Vagina (tissue), 2 donors: Measurements from ENCODE around the gene P2RX7.

Experiments
- POLR2A ChIP-seq, 2 donors: fragments of 450-650 bp; IDR thresholded peaks; one replicate each; pipeline ENCODE4 v1.6.1; 2017; ENCODE audit warnings: antibody characterized with exemption in 2 of 2, mild to moderate bottlenecking in 2 of 2, moderate library complexity in 2 of 2
- POLR2AphosphoS5 ChIP-seq, 2 donors: sonication (generic); formaldehyde crosslinking; IDR thresholded peaks; one replicate each; pipeline ENCODE4 v1.9.0; 2017; ENCODE audit warnings: antibody characterized with exemption in 2 of 2, mild to moderate bottlenecking in 2 of 2, low read depth in 1 of 2; ENCODE audit not compliant: insufficient read depth in 1 of 2
- TF ChIP-seq, protein P1 (sequence below), 3 experiments: fragments of 450-650 bp in 2 of 3; fragments of 200-600 bp in 1 of 3; sonication (generic) in 1 of 3; IDR thresholded peaks; one replicate each; pipeline ENCODE4 v1.5.1; 2017 to 2019; ENCODE audit warnings: antibody characterized with exemption in 3 of 3, mild to moderate bottlenecking in 2 of 3, moderate library complexity in 2 of 3

- TF ChIP-seq, protein P1, sequence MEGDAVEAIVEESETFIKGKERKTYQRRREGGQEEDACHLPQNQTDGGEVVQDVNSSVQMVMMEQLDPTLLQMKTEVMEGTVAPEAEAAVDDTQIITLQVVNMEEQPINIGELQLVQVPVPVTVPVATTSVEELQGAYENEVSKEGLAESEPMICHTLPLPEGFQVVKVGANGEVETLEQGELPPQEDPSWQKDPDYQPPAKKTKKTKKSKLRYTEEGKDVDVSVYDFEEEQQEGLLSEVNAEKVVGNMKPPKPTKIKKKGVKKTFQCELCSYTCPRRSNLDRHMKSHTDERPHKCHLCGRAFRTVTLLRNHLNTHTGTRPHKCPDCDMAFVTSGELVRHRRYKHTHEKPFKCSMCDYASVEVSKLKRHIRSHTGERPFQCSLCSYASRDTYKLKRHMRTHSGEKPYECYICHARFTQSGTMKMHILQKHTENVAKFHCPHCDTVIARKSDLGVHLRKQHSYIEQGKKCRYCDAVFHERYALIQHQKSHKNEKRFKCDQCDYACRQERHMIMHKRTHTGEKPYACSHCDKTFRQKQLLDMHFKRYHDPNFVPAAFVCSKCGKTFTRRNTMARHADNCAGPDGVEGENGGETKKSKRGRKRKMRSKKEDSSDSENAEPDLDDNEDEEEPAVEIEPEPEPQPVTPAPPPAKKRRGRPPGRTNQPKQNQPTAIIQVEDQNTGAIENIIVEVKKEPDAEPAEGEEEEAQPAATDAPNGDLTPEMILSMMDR (IDR thresholded peaks at IDR 0.05) = no peak
- TF ChIP-seq POLR2A (IDR thresholded peaks at IDR 0.05) (no peak), POLR2AphosphoS5 (IDR thresholded peaks at IDR 0.05; ENCODE audit: insufficient read depth in 1 of 2, low read depth in 1 of 2) (no peak)
These were observed 57.9 kb downstream of the P2RX7 start for GRCh38 chr12:121190523-121191031.
